PC-9 (cell line): ENCODE data around the gene STAT4.

Experiments
- EZH2 ChIP-seq: fragments of 200-600 bp; sonication (generic); IDR thresholded peaks from 2 replicates; pipeline ENCODE4 v1.8.0; 2017; ENCODE audit warnings: antibody characterized with exemption, low read depth
- TF ChIP-seq, protein P1 (sequence below): fragments of 200-600 bp; sonication (generic); conservative IDR thresholded peaks from 2 replicates; pipeline ENCODE4 v1.6.1; 2017; ENCODE audit warnings: mixed run types, antibody characterized with exemption, mild to moderate bottlenecking, moderate library complexity

DNA sequence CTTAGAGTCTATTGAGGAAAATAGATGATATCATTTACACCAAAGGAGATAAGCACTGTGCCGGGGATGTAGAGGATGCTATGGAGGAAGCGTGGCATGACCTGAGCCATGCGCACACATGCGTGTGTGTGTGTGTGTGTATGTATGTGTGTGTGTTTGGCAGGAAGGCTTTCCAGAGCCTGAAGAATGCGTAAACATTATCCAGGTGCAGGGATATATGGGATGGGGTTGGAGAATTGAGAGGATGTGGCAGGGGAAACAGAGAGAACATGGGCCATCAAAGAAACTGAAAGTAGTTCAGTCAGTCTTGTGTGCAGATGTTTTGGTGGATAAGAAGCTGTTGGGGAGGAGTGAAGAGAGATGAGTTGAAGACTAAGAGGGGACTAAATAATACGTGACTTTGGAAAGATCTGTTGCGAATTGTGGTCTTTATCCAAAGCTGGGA is 127.5 kb downstream of the STAT4 start:
- TF ChIP-seq, protein P1, sequence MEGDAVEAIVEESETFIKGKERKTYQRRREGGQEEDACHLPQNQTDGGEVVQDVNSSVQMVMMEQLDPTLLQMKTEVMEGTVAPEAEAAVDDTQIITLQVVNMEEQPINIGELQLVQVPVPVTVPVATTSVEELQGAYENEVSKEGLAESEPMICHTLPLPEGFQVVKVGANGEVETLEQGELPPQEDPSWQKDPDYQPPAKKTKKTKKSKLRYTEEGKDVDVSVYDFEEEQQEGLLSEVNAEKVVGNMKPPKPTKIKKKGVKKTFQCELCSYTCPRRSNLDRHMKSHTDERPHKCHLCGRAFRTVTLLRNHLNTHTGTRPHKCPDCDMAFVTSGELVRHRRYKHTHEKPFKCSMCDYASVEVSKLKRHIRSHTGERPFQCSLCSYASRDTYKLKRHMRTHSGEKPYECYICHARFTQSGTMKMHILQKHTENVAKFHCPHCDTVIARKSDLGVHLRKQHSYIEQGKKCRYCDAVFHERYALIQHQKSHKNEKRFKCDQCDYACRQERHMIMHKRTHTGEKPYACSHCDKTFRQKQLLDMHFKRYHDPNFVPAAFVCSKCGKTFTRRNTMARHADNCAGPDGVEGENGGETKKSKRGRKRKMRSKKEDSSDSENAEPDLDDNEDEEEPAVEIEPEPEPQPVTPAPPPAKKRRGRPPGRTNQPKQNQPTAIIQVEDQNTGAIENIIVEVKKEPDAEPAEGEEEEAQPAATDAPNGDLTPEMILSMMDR = no peak
- TF ChIP-seq EZH2 = no peak
